Midbrain (tissue), 1 donor: ENCODE measurements around the gene CD58.

Experiments
- DNase-seq: peaks from one replicate; lab custom pipeline; 2025; lab: John Stamatoyannopoulos, UW

The CD58 gene

DNA sequence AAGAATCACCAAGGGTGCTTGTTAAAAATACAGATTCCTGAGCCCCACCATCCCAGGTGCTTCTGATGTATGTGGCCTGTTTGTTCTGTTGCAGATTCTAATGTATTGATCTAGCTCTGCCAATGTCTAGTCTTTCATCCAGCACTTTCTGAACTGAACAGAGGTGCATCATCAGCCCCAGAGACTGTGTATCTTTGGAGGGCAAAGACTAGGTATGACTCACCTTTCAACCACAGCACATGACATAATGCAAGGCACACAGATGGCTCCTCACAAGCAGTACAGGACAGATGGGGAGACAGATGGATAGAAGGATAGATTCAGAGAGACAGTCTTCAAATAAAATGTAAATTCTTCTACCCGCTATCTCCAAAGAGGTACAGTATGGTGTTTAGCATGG, 32.3 kb downstream of the CD58 start:
- no peak for DNase-seq

DNA sequence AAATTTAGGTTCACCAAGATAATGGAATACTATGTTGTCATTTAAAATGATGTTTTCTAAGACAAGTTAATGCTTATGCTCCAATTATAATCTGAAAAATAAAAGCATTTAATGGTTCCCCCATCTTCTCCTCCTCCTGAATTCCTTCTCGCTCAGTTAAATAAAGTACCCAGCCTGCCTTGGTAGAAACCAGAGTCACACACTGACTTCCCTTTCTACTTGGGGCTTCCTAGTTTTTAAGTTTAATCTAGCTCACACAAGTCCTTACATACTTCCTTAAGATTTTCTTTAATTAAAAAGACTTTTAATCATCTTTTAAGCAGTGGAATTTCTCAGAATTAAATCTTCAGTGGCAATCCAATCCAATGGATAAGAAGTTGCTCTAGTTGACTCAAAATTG, 32.9 kb downstream of the CD58 start:
- DNase-seq: no peak

DNA sequence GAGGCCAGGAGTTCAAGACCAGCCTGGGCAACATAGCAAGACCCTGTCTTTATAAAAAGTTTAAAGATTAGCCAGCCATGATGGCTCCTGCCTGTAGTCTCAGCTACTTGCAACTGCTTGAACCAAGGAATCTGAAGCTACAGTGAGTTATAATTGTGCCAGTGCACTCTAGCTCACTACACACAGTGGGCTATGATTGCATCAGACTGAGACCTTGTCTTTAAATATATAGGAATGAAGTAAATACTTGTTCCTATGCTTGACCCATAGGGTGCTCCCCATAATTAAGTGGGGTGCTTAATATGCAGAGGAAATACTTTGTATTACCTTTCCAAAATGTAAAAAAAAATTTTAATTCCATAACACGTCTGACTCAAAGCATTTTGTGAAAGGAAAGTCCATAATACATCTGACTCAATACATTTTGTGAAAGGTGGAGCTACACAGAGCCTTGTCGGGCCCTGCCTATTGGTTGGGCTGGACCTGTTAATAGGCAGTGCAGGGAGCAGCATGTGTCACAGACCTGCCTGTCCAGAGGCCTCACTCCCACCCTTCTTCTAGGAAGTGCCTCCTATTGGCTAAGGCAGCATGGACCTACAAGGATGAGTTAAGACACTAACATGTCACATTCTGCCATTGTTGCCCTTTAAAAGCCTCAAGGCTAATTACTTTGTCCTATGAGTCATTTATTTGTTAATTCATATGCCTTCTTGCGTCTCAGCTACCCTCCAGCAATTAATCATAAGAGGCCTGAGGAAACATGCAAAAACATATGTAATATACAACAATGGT, 33.6 kb downstream of the CD58 start:
- no peak for DNase-seq

- no peak for DNase-seq
These were observed 36.6 kb downstream of the CD58 start for GRCh38 chr1:116534014-116534739.

GRCh38 chr1:116533429-116533820, 37.4 kb downstream of the CD58 start:
- DNase-seq: no peak

- DNase-seq: no peak
These were observed 38.0 kb downstream of the CD58 start for GRCh38 chr1:116532671-116533428.

GRCh38 chr1:116531917-116532316, 38.9 kb downstream of the CD58 start:
- DNase-seq: no peak

GRCh38 chr1:116529681-116530080, 41.1 kb downstream of the CD58 start:
- DNase-seq: no peak

DNA sequence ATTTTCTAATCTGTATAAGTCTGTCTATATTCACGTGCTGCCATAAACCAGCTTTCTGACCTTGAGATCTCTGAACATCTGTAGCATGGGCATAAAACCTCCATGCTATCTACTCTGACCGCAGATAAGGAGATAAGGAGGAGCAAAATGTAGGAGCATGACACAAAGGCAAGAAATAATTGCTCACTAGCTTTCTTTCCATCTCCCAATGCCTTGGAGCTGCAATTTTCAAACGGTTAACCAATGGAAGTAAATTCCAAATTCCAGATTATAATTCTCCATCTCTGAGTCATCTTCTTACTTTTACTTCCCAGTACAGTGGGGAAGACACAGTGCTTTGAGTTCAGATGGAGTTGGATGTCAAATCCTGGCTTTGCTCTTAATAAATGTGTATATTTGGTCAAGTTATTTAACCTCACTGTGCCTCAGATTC, 41.6 kb downstream of the CD58 start:
- no peak for DNase-seq

GRCh38 chr1:116528329-116529083, 42.3 kb downstream of the CD58 start:
- no peak for DNase-seq

GRCh38 chr1:116525440-116525839, 45.4 kb downstream of the CD58 start:
- DNase-seq: no peak

DNA sequence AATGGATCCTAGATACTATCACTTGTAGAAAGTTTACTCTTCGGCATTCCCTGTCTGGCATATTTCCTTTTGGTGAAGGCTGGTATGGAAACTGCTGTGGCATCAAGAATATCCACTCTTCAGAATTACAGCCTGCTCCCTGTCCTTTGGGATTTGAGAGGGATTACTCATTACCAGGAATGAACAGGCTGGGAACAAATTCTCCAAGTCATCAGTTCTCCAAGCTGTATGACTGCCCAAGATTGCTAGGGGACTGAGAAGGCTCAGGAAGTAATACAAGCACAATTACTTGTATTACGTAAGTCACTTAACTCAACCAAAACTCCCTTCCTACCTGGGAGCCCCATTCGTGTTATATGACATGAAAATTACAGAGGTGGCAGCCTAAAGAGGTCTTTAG, 49.6 kb downstream of the CD58 start:
- DNase-seq: no peak

GRCh38 chr1:116518400-116518799, 52.4 kb downstream of the CD58 start:
- no peak for DNase-seq

- no peak for DNase-seq
These were observed 54.2 kb downstream of the CD58 start for GRCh38 chr1:116516631-116517030.

DNA sequence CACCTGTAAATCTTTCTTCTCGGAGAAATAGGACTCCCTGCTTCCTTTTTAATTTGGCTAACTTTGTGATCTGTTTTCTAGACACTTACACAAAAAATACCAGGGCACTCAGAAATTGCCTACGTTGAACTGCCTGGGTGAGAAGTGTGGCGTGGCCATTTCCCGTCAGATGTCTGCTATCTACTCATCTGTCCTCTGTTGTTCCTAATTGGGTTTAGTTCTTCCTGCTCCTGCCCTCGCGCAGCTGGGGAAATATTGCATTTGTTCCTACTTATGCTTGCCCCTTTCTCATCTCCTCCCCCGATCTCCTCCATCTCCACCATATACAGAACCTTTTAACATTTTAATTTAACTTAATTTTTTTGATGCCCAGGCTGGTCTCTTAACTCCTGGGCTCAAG, 55.1 kb downstream of the CD58 start:
- DNase-seq: no peak

GRCh38 chr1:116514708-116515525, 55.9 kb downstream of the CD58 start:
- no peak for DNase-seq

- DNase-seq: no peak
These were observed 56.9 kb downstream of the CD58 start for GRCh38 chr1:116513956-116514355.

- no peak for DNase-seq
These were observed 59.3 kb downstream of the CD58 start for GRCh38 chr1:116511459-116512019.

DNA sequence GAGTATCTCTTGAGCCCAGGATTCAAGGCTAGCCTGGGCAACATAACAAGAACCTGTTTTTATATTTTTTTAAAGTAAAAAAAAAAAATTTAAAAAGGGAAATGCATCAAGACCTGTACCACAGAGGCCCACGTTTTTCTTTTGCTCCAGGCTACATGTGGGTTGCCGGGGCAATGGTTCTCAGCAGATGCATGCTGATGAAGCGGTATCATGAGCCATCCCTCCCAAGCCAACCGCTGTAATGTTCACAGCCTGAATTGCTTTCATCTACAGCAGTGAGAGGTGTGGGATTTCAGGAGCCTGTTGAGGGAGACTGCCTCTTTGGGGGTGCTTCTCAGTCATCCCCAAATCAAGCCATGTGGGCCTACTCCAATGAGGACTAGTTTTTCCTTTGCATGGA, 60.5 kb downstream of the CD58 start:
- DNase-seq: no peak
